B cell (primary cell): Measurements from ENCODE around the gene OR6M1. TPM values are rescaled to one million over a fixed set of nuclear protein-coding genes. Genes with fewer than 3 reads are reported as not detected.

Experiments used
- ATAC-seq: fragments of 200-7000 bp; cut with Tn5 transposase; one replicate; pipeline ENCODE4 v1.10.0; 2021; ENCODE audit warnings: low read depth, mild to moderate bottlenecking, moderate number of reproducible peaks, moderate library complexity
- CTCF ChIA-PET: fragments of 350-600 bp; sonication (Branson Sonifier 250); formaldehyde crosslinking; loops from one replicate; lab custom pipeline; 2021; ENCODE audit warnings: antibody characterized with exemption, inconsistent platforms; lab: Charles Lee
- POLR2A ChIA-PET: fragments of 350-600 bp; sonication (Branson Sonifier 250); formaldehyde crosslinking; loops from one replicate; lab custom pipeline; 2021; ENCODE audit warnings: antibody characterized with exemption; lab: Charles Lee
- DNase-seq: peaks from one replicate; pipeline ENCODE4 v3.0.0; 2013
- H2AFZ ChIP-seq: 2 replicates; pipeline ENCODE4 v1.6.1; 2012; ENCODE audit warnings: mild to moderate bottlenecking, low read depth, low read length; ENCODE audit not compliant: insufficient read depth, poor library complexity, severe bottlenecking
- H3K27ac ChIP-seq, 2 donors: 1 replicate in 1 of 2; 2 replicates in 1 of 2; pipeline ENCODE4 v1.5.1; 2012 to 2013; ENCODE audit warnings: low read length in 2 of 2, mild to moderate bottlenecking in 2 of 2, moderate library complexity in 1 of 2
- H3K27me3 ChIP-seq, 4 experiments: fragments of 200-600 bp in 1 of 4; sonication (generic) in 1 of 4; replicated peaks in 1 of 4; 1 replicate in 2 of 4; 2 replicates in 2 of 4; pipeline versions ENCODE4 v1.6.1 to v1.7.0; 2013 to 2016; ENCODE audit warnings: low read length in 3 of 4, mild to moderate bottlenecking in 2 of 4, mixed read lengths in 1 of 4, moderate library complexity in 1 of 4; ENCODE audit not compliant: insufficient read depth in 4 of 4, control insufficient read depth in 3 of 4; ENCODE audit errors: control extremely low read depth in 1 of 4
- H3K36me3 ChIP-seq, 2 experiments: replicated peaks in 1 of 2; 1 replicate in 1 of 2; 2 replicates in 1 of 2; pipeline versions ENCODE4 v1.6.1 to v1.7.1; 2013; ENCODE audit warnings: low read length in 1 of 2; ENCODE audit not compliant: insufficient read depth in 2 of 2, control insufficient read depth in 1 of 2; ENCODE audit errors: control extremely low read depth in 1 of 2, extremely low read depth in 1 of 2
- H3K4me1 ChIP-seq, 2 donors: fragments of 200-600 bp in 1 of 2; sonication (generic) in 1 of 2; 1 replicate in 1 of 2; 2 replicates in 1 of 2; pipeline versions ENCODE4 v1.5.1 to v1.6.1; 2013 to 2017; ENCODE audit warnings: low read length in 2 of 2; ENCODE audit not compliant: control insufficient read depth in 2 of 2, insufficient read depth in 2 of 2
- H3K4me2 ChIP-seq: replicated peaks from 2 replicates; pipeline ENCODE3; 2012; ENCODE audit warnings: mild to moderate bottlenecking, low read depth, low read length; ENCODE audit not compliant: poor library complexity, severe bottlenecking
- H3K4me3 ChIP-seq, 5 experiments: fragments of 200-600 bp in 1 of 5; sonication (generic) in 1 of 5; 1 replicate in 3 of 5; 2 replicates in 2 of 5; pipeline versions ENCODE4 v1.5.1 to v1.7.0; 2011 to 2016; ENCODE audit warnings: low read length in 4 of 5, mild to moderate bottlenecking in 4 of 5, low read depth in 2 of 5, control low read depth in 1 of 5, moderate library complexity in 1 of 5; ENCODE audit not compliant: insufficient read depth in 1 of 5; ENCODE audit errors: control extremely low read depth in 1 of 5, extremely low read depth in 1 of 5
- H3K79me2 ChIP-seq: fragments of 200-600 bp; sonication (generic); one replicate; pipeline ENCODE4 v1.6.0; 2016; ENCODE audit warnings: low read length; ENCODE audit not compliant: control insufficient read depth, insufficient read depth
- H3K9ac ChIP-seq: fragments of 200-600 bp; sonication (generic); 2 replicates; pipeline ENCODE4 v1.6.1; 2017; ENCODE audit warnings: mild to moderate bottlenecking, low read length, moderate library complexity
- H3K9me3 ChIP-seq, 3 donors: one replicate each; pipeline versions ENCODE4 v1.6.1 to v1.7.1; 2013; ENCODE audit warnings: low read length in 2 of 3; ENCODE audit not compliant: control insufficient read depth in 2 of 3, insufficient read depth in 1 of 3; ENCODE audit errors: control extremely low read depth in 1 of 3
- H4K20me1 ChIP-seq: 2 replicates; pipeline ENCODE4 v1.6.0; 2012; ENCODE audit warnings: mild to moderate bottlenecking, low read length; ENCODE audit not compliant: insufficient read depth, control insufficient read depth, poor library complexity, severe bottlenecking
- H3K27ac Mint-ChIP-seq: one replicate; pipeline ENCODE4 v1.8.0; 2021; ENCODE audit warnings: mixed read lengths
- H3K27me3 Mint-ChIP-seq: one replicate; pipeline ENCODE4 v1.8.0; 2021; ENCODE audit warnings: mixed read lengths
- H3K4me1 Mint-ChIP-seq: one replicate; pipeline ENCODE4 v1.8.0; 2021; ENCODE audit warnings: mixed read lengths
- H3K4me3 Mint-ChIP-seq: one replicate; pipeline ENCODE4 v1.8.0; 2021; ENCODE audit warnings: mixed read lengths
- H3K9me3 Mint-ChIP-seq: one replicate; pipeline ENCODE4 v1.8.0; 2022; ENCODE audit warnings: mixed read lengths; ENCODE audit not compliant: insufficient read depth
- CTCF ChIP-seq: fragments of 200-600 bp; IDR thresholded peaks from one replicate; pipeline ENCODE4 v1.8.0; 2022; ENCODE audit warnings: antibody characterized with exemption, mild to moderate bottlenecking
- EZH2 ChIP-seq: IDR thresholded peaks from 2 replicates; pipeline ENCODE4 v1.6.1; 2012; ENCODE audit warnings: borderline replicate concordance, low read depth, mild to moderate bottlenecking, moderate library complexity, low read length; ENCODE audit not compliant: insufficient read depth, poor library complexity, severe bottlenecking
- WGBS: methylation state at CpG from one replicate; pipeline ENCODE4 v1.1.5; 2013; ENCODE audit warnings: missing lambda C conversion rate; ENCODE audit not compliant: insufficient coverage; 5-methylcytosine and 5-hydroxymethylcytosine counted together
- intact Hi-C: fragments of 100-400 bp; cut with micrococcal nuclease; formaldehyde crosslinking; loops from one replicate; pipeline ENCODE4 v1.10.0; 2022
- polyA minus RNA-seq: library from RNA; depleted of rRNA, polyadenylated mRNA; stranded (reverse); fragments of >200 nt; gene quantifications from 2 replicates; pipeline ENCODE4 v1.2.3, GENCODE V29; 2012
- polyA plus RNA-seq: library from polyadenylated mRNA; depleted of rRNA; stranded (reverse); fragments of >200 nt; gene quantifications from 2 replicates; pipeline ENCODE4 v1.2.3, GENCODE V29; 2012
- total RNA-seq, 2 donors: library from RNA; stranded (reverse); fragments of 120-200 nt in 1 of 2; gene quantifications; 1 replicate in 1 of 2; 2 replicates in 1 of 2; pipeline versions ENCODE4 v1.2.3 to v1.2.4, GENCODE V29; 2013 to 2022

The OR6M1 gene
- not detected in 2 replicates for total RNA-seq
- total RNA-seq (2013): not detected
- polyA plus RNA-seq: not detected in 2 replicates
- polyA minus RNA-seq: not detected in 2 replicates

- H3K4me3 Mint-ChIP-seq: no peak within 1 kb of the TSS
- H3K27me3 Mint-ChIP-seq: peaks cover 3% of the 10 kb centered on the region
- 100% methylated on average over 1 of the region's 4 CpGs for WGBS
- H3K27ac Mint-ChIP-seq: no peak within 1 kb of the TSS
- Histone ChIP-seq H3K4me1 (no peaks in the 10 kb centered on the region), H3K79me2 (no peaks in the 10 kb centered on the region), H3K27ac (no peak within 1 kb of the TSS), H3K9me3 (no peaks in the 10 kb centered on the region), H3K9ac (no peak within 1 kb of the TSS), H3K27me3 (no peaks in the 10 kb centered on the region), H3K4me2 (no peak within 1 kb of the TSS), H3K36me3 (no peaks in the 10 kb centered on the region), H4K20me1 (no peaks in the 10 kb centered on the region), H3K4me3 (no peak within 1 kb of the TSS), H2AFZ (no peak within 1 kb of the TSS)
- DNase-seq: no peak
- no peaks in the 10 kb centered on the region for H3K4me1 Mint-ChIP-seq
- POLR2A ChIA-PET: no interaction called here
- ATAC-seq: no peak
- no peaks in the 10 kb centered on the region for H3K9me3 Mint-ChIP-seq
- CTCF ChIA-PET: no interaction called here
- intact Hi-C loops: no loop called here
- no peak for TF ChIP-seq CTCF
- TF ChIP-seq EZH2: no peak
Observed at GRCh38 chr11:123806249-123806648, at the start of gene OR6M1. Gene OR6M1 (minus strand): TSS chr11:123806349. CDS start chr11:123806349, 0 bp downstream.

GRCh38 chr11:123853038-123853437, 46.9 kb upstream of the OR6M1 start:
- Histone ChIP-seq H3K9ac (no peak overlapping the region), H4K20me1 (no peaks in the 10 kb centered on the region), H3K4me2 (no peak overlapping the region), H3K79me2 (no peaks in the 10 kb centered on the region), H3K36me3 (no peaks in the 10 kb centered on the region), H3K9me3 (peaks cover 0 to 11% (median 0%) of the 10 kb centered on the region in 3 donors), H3K4me1 (no peaks in the 10 kb centered on the region), H2AFZ (no peak overlapping the region), H3K27ac (no peak overlapping the region), H3K4me3 (no peak overlapping the region), H3K27me3 (no peaks in the 10 kb centered on the region)
- DNase-seq: no peak
- Mint-ChIP-seq H3K4me1 (no peaks in the 10 kb centered on the region), H3K4me3 (no peak overlapping the region), H3K27ac (no peak overlapping the region), H3K9me3 (peaks cover 3% of the 10 kb centered on the region), H3K27me3 (peaks cover 10% of the 10 kb centered on the region)
- ChIA-PET CTCF (no interaction called here), POLR2A (no interaction called here)
- intact Hi-C loops: no loop called here
- TF ChIP-seq CTCF (no peak), EZH2 (no peak)
- no peak for ATAC-seq
- WGBS: 97% methylated on average over 2 of the region's 2 CpGs
